Fibroblast of pulmonary artery (primary cell): ENCODE measurements around the gene HSDL1.

Experiments used
- DNase-seq: peaks from one replicate; pipeline ENCODE4 v3.0.0-alpha.2; 2010; ENCODE audit warnings: low read depth
- H3K4me3 ChIP-seq: replicated peaks from 2 replicates; pipeline ENCODE4 v1.5.1; 2011; ENCODE audit warnings: low read depth, mild to moderate bottlenecking, control low read depth, low read length, moderate library complexity
- CTCF ChIP-seq: IDR thresholded peaks from 2 replicates; pipeline ENCODE4 v1.5.1; 2011; ENCODE audit warnings: mild to moderate bottlenecking, control low read depth, low read length, inconsistent platforms; ENCODE audit errors: missing control alignments

HSDL1 gene

GRCh38 chr16:84074721-84075120 is 70.3 kb downstream of the HSDL1 start:
- no peak for DNase-seq
- TF ChIP-seq CTCF = no peak
- no peak overlapping the region for H3K4me3 ChIP-seq
